ENCODE data around the gene FOXR1. TPM values are rescaled to one million over a fixed set of nuclear protein-coding genes. Genes with fewer than 3 reads are reported as not detected.

Gene FOXR1
- not detected for total RNA-seq

GRCh38 chr11:118971646-118972045 is at the start of gene FOXR1:
Gene FOXR1 (plus strand): TSS chr11:118971761. CDS start chr11:118971932, 171 bp downstream.
- no peak for DNase-seq

GRCh38 chr11:118921929-118922744 is 49.4 kb upstream of the FOXR1 start:
- DNase-seq = no peak

- DNase-seq = no peak
Measured at GRCh38 chr11:118922745-118923627, 48.6 kb upstream of the FOXR1 start.

- DNase-seq = no peak
Measured at GRCh38 chr11:118923721-118924587, 47.6 kb upstream of the FOXR1 start.

GRCh38 chr11:118924591-118925585 is 46.7 kb upstream of the FOXR1 start:
- DNase-seq = no peak

GRCh38 chr11:118927554-118928100 is 43.9 kb upstream of the FOXR1 start:
- DNase-seq = no peak

GRCh38 chr11:118928101-118928869 is 43.3 kb upstream of the FOXR1 start:
- peak; percentile 96 for DNase-seq

- DNase-seq = no peak
Measured at GRCh38 chr11:118928870-118929500, 42.6 kb upstream of the FOXR1 start.

- DNase-seq = peak; percentile 76
Measured at GRCh38 chr11:118929501-118930093, 42.0 kb upstream of the FOXR1 start.

GRCh38 chr11:118930094-118930712 is 41.4 kb upstream of the FOXR1 start:
- DNase-seq = peak; percentile 85

- DNase-seq = no peak
Measured at GRCh38 chr11:118931571-118931970, 40.0 kb upstream of the FOXR1 start.

GRCh38 chr11:118933486-118933885 is 38.1 kb upstream of the FOXR1 start:
- DNase-seq = no peak

GRCh38 chr11:118935376-118935775 is 36.2 kb upstream of the FOXR1 start:
- DNase-seq = no peak

- no peak for DNase-seq
Measured at GRCh38 chr11:118938491-118939403, 32.8 kb upstream of the FOXR1 start.

- no peak for DNase-seq
Measured at GRCh38 chr11:118939404-118939915, 32.1 kb upstream of the FOXR1 start.

- no peak for DNase-seq
Measured at GRCh38 chr11:118939953-118940598, 31.5 kb upstream of the FOXR1 start.

GRCh38 chr11:118947091-118947490 is 24.5 kb upstream of the FOXR1 start:
- DNase-seq = no peak
